OCI-LY3 (cell line): ENCODE measurements around the gene MYBPC3.

ENCODE experiments used
- H2AFZ ChIP-seq: fragments of 200-600, 300-600 bp; shearing (Covaris generic); 2 replicates; pipeline ENCODE4 v1.6.0; 2014; ENCODE audit warnings: antibody characterized with exemption, low read depth, low read length
- H3K27ac ChIP-seq: fragments of 200-600, 300-600 bp; sonication (generic); 2 replicates; pipeline ENCODE4 v1.5.1; 2014; ENCODE audit warnings: mild to moderate bottlenecking, low read length, moderate library complexity, mixed read lengths
- H3K27me3 ChIP-seq: fragments of 200-600, 300-600 bp; sonication (generic); 2 replicates; pipeline ENCODE4 v1.6.1; 2014; ENCODE audit warnings: low read depth, low read length, mixed read lengths
- H3K36me3 ChIP-seq: fragments of 200-600, 300-600 bp; sonication (generic); replicated peaks from 2 replicates; pipeline ENCODE3; 2014; ENCODE audit warnings: low read depth, low read length, mixed read lengths
- H3K4me1 ChIP-seq: fragments of 300-600, 200-600 bp; sonication (generic); 2 replicates; pipeline ENCODE4 v1.6.1; 2014; ENCODE audit warnings: low read length, mixed read lengths
- H3K4me2 ChIP-seq: fragments of 200-600, 300-600 bp; sonication (generic); 2 replicates; pipeline ENCODE4 v1.6.1; 2014; ENCODE audit warnings: low read length, mixed read lengths
- H3K4me3 ChIP-seq: fragments of 300-600, 200-600 bp; sonication (generic); 2 replicates; pipeline ENCODE4 v1.5.1; 2014; ENCODE audit warnings: antibody characterized with exemption, mild to moderate bottlenecking, low read length, moderate library complexity
- H3K79me2 ChIP-seq: fragments of 300-600, 200-600 bp; shearing (Covaris generic); 2 replicates; pipeline ENCODE4 v1.6.1; 2014; ENCODE audit warnings: mild to moderate bottlenecking, low read length, mixed read lengths
- H3K9ac ChIP-seq: fragments of 300-600, 200-600 bp; shearing (Covaris generic); 2 replicates; pipeline ENCODE4 v1.6.0; 2014; ENCODE audit warnings: mild to moderate bottlenecking, low read length, moderate library complexity
- H3K9me3 ChIP-seq: fragments of 200-600, 300-600 bp; shearing (Covaris generic); 2 replicates; pipeline ENCODE4 v1.6.1; 2014; ENCODE audit warnings: low read length, mixed read lengths; ENCODE audit not compliant: insufficient read depth
- H4K20me1 ChIP-seq: fragments of 200-600, 300-600 bp; sonication (generic); 2 replicates; pipeline ENCODE4 v1.6.1; 2016; ENCODE audit warnings: low read length, mixed read lengths; ENCODE audit not compliant: insufficient read depth
- CTCF ChIP-seq: fragments of 200-600, 300-600 bp; sonication (generic); IDR thresholded peaks from 2 replicates; pipeline ENCODE4 v1.5.1; 2014; ENCODE audit warnings: antibody characterized with exemption, low read length, low read depth
- EZH2phosphoT487 ChIP-seq: fragments of 200-600 bp; shearing (Covaris generic); IDR thresholded peaks from 2 replicates; pipeline ENCODE4 v1.6.1; 2018; ENCODE audit warnings: antibody characterized with exemption, mixed run types, low read depth

Gene MYBPC3

GRCh38 chr11:47314992-47315391 is 37.5 kb downstream of the MYBPC3 start:
- H3K4me2 ChIP-seq: no peak overlapping the region
- H3K79me2 ChIP-seq: no peaks in the 10 kb centered on the region
- H3K27ac ChIP-seq: no peak overlapping the region
- no peak for TF ChIP-seq CTCF
- TF ChIP-seq EZH2phosphoT487: no peak
- H4K20me1 ChIP-seq: no peaks in the 10 kb centered on the region
- no peak overlapping the region for H3K9ac ChIP-seq
- no peaks in the 10 kb centered on the region for H3K9me3 ChIP-seq
- H3K4me3 ChIP-seq: no peak overlapping the region
- H3K4me1 ChIP-seq: no peaks in the 10 kb centered on the region; the same call in 1 of the 2 replicates
- H3K36me3 ChIP-seq: peaks cover 25% of the 10 kb centered on the region
- no peaks in the 10 kb centered on the region for H3K27me3 ChIP-seq
- H2AFZ ChIP-seq: no peak overlapping the region

GRCh38 chr11:47308050-47308823 is 44.3 kb downstream of the MYBPC3 start:
- Histone ChIP-seq H3K9me3 (no peaks in the 10 kb centered on the region), H3K27ac (no peak overlapping the region), H4K20me1 (no peaks in the 10 kb centered on the region), H3K27me3 (no peaks in the 10 kb centered on the region), H3K4me3 (no peak overlapping the region), H3K79me2 (no peaks in the 10 kb centered on the region), H3K4me1 (no peaks in the 10 kb centered on the region), H3K36me3 (peaks cover 54% of the 10 kb centered on the region), H3K4me2 (no peak overlapping the region), H2AFZ (no peak overlapping the region), H3K9ac (no peak overlapping the region)
- TF ChIP-seq CTCF (no peak), EZH2phosphoT487 (no peak)

GRCh38 chr11:47306484-47306844 is 46.0 kb downstream of the MYBPC3 start:
- H3K27ac ChIP-seq: no peak overlapping the region
- H3K4me2 ChIP-seq: no peak overlapping the region
- H3K4me1 ChIP-seq: no peaks in the 10 kb centered on the region
- no peak overlapping the region for H3K9ac ChIP-seq
- no peak overlapping the region for H3K4me3 ChIP-seq
- H2AFZ ChIP-seq: no peak overlapping the region
- TF ChIP-seq CTCF (no peak), EZH2phosphoT487 (no peak)
- H3K36me3 ChIP-seq: peaks cover 64% of the 10 kb centered on the region
- H3K9me3 ChIP-seq: 0 out of 2 replicates have a peak, but pooled peaks cover 4% of the 10 kb centered on the region
- no peaks in the 10 kb centered on the region for H3K27me3 ChIP-seq
- H3K79me2 ChIP-seq: no peaks in the 10 kb centered on the region
- no peaks in the 10 kb centered on the region for H4K20me1 ChIP-seq

GRCh38 chr11:47305734-47306483 is 46.6 kb downstream of the MYBPC3 start:
- no peaks in the 10 kb centered on the region for H4K20me1 ChIP-seq
- TF ChIP-seq CTCF: no peak
- no peak for TF ChIP-seq EZH2phosphoT487
- H3K4me1 ChIP-seq: no peaks in the 10 kb centered on the region

More at GRCh38 chr11:47305734-47306483, 46.6 kb downstream of the MYBPC3 start:
- H3K36me3 ChIP-seq: peaks cover 62% of the 10 kb centered on the region
- no peaks in the 10 kb centered on the region for H3K79me2 ChIP-seq
- H3K9me3 ChIP-seq: 0 out of 2 replicates have a peak, but pooled peaks cover 4% of the 10 kb centered on the region
- H3K27ac ChIP-seq: no peak overlapping the region
- no peak overlapping the region for H3K4me2 ChIP-seq
- no peak overlapping the region for H3K9ac ChIP-seq
- no peak overlapping the region for H3K4me3 ChIP-seq
- H2AFZ ChIP-seq: no peak overlapping the region
- no peaks in the 10 kb centered on the region for H3K27me3 ChIP-seq
